Stimulated activated CD4-positive, alpha-beta T cell treated with anti-CD3 and anti-CD28 coated beads, Interleukin-2, amount 100 ng/mL, for 48 hours (primary cell): ENCODE results near the gene TMEM139.
"Not testable (repeated sequence)": the region's sequence is repeated elsewhere in the genome, so short reads cannot be mapped to it uniquely, and the experiment has no call there.

ENCODE experiments used
- DNase-seq, 2 donors: peaks; one replicate each; pipeline ENCODE4 v3.0.0-alpha.2; 2020

TMEM139 gene

GRCh38 chr7:143261901-143262300 is 22.9 kb upstream of the TMEM139 start:
- no peak for DNase-seq

GRCh38 chr7:143263266-143264195 is 21.2 kb upstream of the TMEM139 start, which contains the start of gene GSTK1:
TSS of gene GSTK1 (plus strand) at chr7:143263441. CDS start at chr7:143263514, 73 bp downstream.
- peak; percentile 69 to 74 for DNase-seq

DNA sequence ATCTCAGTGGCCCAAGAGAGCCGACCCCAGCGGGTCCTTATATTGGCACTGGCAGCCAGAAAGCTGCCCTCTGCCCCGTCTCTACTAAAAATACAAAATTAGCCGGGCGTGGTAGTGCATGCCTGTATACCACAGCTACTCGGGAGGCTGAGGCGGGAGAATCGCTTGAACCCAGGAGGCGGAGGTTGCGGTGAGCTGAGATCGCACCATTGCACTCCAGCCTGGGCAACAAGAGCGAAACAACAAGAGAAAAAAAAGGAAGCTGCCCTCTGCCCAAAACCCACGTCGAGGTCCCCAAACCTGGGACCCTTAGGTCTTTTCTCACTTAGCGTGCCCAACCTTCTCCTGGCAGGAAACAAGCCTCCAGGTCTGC is 20.6 kb upstream of the TMEM139 start:
- DNase-seq, result not testable (repeated sequence)

GRCh38 chr7:143265017-143265693 is 19.6 kb upstream of the TMEM139 start:
- no peak for DNase-seq

DNA sequence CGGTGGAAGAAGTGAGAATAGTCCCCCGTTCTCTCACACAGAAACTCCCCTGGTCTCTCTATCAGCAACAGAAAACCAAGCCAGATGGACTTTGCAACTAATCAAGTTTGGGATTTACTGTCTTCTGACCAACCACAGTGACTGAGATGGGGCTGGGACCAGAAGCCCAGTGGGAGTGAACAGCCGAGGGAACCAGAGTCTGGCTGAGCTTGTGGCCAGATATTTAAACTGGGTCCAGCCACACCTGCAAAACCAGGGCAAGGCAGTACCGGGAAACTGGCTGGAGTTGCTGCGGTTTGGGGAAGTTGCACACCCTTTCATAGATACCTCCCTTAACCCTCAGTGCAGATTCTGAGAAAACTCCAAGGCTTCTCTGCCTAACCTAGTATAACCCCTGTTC is 15.5 kb upstream of the TMEM139 start:
- DNase-seq, result no peak

- DNase-seq, result no peak
Observed at GRCh38 chr7:143271240-143271639, 13.5 kb upstream of the TMEM139 start.

DNA sequence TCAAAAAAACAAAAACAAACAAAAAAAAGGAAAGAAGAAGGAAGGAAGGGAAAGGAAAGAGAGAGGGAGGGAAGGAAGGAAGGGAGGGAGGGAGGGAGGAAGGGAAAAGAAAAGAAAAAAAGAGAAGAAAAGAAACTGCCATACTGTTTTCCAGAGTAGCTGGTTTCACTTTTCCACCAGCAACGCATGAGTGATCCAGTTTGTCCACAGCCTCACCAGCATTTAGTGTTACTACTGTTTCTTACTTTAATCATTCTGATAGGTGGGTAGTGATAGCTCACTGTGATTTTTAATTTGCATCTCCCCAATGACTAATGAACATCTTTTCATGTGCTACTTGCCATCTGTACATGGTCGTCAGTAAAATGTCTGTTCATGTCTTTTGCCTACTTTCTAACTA is 11.9 kb upstream of the TMEM139 start:
- no peak for DNase-seq

DNA sequence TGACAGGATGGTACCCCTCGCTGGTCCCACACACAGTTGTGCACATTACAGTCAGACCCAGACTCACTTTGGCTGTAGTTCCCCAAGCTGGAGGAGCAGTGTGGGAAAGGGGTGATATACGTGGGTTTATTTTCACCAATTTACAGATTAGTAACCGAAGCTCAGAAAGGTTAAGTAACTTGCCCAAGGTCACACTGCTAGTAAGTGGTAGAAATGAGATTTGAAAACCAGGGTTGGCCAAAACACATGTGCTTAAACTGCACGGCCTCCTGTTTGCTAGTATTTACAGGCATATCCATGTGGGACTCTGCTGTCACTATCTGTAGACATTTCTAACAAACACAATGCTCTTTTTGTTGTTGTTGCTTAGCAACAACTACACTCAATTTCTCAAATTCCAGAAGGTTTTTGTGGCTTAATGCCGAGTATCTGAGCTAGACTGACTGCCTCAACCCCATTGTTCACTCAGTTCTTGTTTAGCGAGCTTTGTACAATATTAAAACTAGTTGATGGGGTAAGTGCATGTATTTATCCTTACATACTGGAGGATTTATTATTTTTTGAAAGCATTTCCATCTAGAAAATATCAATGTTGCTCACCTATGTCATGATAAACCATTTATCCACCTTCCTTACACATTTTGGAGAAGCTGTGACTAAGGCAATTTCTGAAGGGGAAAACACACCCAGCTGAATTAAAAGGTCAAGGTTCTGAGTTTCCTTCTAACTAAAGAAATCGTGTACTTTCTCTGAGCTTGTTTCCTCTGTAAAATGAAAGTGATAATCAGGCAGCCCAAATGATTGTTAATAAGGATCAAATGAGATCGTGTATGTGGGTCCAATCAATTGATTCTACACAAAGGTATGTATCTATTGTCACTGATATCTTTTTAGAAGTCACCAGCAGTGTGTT is 5.3 kb upstream of the TMEM139 start:
- no peak for DNase-seq

- DNase-seq, result no peak
Observed at GRCh38 chr7:143280160-143280559, 4.6 kb upstream of the TMEM139 start.

GRCh38 chr7:143280566-143280965 is 4.2 kb upstream of the TMEM139 start:
- DNase-seq, result no peak

DNA sequence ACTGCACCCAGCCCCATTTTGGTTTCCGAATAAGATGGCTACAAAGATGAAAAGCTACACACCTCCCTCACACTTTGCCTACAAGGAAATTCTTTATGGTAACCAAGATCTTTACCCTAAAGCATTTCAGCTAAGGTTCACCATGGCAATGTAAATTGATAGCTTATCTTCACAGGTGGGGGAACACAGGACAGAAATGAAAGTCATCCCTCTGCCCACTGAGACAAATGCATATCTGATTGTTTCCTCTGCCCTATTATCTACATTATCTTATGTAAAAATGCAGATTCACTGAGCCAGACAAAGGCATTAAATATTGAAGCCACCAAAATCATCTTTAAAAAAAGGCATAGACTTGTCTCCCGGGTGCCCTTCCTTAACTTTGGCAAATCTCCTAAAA is 3.2 kb upstream of the TMEM139 start:
- DNase-seq, result no peak

DNA sequence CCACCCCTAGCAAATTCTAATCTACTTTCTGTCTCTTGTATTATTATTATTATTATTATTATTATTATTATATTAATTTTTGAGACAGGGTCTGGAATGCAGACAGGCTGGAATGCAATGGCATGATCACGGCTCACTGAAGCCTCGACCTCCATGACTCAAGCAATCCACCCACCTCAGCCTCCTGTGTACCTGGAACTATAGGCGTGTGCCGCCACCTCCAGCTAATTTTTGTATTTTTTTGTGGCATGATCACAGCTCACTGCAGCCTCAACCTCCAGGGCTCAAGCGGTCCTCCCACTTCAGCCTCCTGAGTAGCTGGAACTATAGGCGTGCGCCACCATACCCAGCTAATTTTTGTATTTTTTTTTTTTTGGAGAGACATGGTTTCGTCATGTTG is 2.6 kb upstream of the TMEM139 start:
- DNase-seq, result no peak

- no peak for DNase-seq
Observed at GRCh38 chr7:143283381-143283780, 1.4 kb upstream of the TMEM139 start.

DNA sequence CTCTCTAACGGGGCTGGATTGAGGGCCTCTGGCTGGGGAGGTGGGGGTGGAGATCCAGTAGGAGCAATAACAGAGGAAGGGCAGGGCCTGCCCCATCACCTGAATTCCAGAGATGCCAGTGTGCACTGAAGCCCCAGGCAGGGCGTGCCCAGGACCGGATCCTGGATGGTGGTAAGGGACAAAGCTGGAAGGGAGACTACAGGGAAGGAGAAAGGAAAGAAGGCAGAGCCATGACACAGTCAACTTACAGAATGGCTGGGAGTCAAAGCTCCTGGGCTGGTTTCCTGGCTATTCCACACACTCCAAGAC is 666 bp downstream of the TMEM139 start:
- DNase-seq, result no peak

DNA sequence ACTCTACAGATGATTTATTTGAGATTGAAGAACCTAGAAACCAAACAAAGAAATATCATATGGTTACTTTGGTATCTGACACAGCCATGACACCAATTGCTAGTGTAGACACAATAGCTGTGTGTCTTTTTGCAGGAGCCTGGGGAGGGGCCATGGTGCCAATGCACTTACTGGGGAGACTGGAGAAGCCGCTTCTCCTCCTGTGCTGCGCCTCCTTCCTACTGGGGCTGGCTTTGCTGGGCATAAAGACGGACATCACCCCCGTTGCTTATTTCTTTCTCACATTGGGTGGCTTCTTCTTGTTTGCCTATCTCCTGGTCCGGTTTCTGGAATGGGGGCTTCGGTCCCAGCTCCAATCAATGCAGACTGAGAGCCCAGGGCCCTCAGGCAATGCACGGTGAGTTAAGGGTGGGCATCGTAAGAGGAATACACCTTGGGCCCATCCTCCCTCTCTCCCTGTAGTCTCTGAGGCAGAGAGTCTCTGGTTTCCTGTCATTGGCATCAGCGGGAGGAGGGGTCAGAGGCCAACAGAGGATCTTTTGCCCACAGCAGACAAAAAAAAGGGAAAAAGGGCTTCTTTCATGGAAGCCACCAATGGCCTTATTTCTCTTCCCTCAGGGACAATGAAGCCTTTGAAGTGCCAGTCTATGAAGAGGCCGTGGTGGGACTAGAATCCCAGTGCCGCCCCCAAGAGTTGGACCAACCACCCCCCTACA is 1.2 kb downstream of the TMEM139 start:
- DNase-seq, result no peak

- DNase-seq, result no peak
Observed at GRCh38 chr7:143286522-143286890, 1.7 kb downstream of the TMEM139 start.

DNA sequence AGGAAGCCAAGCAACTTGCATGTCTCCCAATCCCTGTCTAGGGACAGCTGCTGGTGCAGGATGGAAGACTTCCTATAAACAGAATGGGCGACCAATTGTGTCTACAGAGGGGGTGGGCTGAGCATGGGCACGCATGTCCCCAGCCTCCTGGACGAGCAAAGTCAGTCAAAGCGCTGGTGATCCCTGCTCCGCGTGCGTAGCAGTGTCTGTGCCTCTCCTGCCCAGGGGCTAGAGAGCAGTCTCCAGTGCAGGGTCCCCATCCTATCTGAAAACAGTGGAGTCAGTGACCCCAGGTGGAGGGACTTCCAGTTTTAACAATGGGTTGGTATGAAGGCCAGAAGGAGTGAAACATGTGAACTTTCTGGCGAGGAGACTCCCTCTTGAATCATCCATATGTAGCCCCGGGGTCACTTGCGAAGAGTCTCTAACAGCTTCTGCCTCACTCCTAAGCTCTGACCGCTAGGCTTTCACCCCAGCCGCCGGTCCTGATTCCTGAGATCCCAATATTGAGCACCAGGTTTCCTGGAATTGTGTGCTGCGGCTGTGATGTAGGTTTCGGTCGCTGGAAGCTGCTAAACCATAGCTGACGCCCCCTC is 2.7 kb downstream of the TMEM139 start:
- DNase-seq, result no peak

GRCh38 chr7:143287935-143288826 is 3.4 kb downstream of the TMEM139 start, which contains the start of gene CASP2:
TSS of gene CASP2 (plus strand) at chr7:143288351. CDS start at chr7:143288456, 105 bp downstream.
- peak; percentile 98 for DNase-seq

DNA sequence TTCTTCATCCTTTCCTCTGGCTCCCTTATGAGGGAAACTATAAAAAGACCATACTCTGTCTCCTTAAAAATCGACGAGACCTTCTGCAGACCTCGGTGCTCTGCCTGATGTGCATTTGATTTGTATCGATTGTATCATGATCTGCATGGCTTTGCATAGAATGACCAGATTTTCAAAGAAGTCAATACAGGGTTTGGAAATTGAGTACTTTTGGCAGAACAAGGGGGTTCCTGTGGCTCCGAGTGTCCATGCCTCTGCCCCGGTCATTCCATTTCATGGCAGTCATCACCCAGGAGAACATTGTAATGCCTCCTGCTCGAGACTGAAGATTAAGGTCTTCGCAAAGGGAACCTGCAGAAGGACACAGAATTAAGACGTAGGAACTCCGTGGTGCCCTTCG is 4.1 kb downstream of the TMEM139 start:
- DNase-seq, result no peak

- DNase-seq, result no peak
Observed at GRCh38 chr7:143289421-143289820, 4.7 kb downstream of the TMEM139 start.

GRCh38 chr7:143289888-143290287 is 5.1 kb downstream of the TMEM139 start:
- DNase-seq, result not testable (repeated sequence)
